SK-N-SH treated with all-trans-retinoic acid at 6 μM for 48 hours (cell line): ENCODE data around the gene GNAS-AS1.

Source experiments
- ARNTL ChIP-seq: fragments of 450-650 bp; formaldehyde crosslinking; IDR thresholded peaks from 2 replicates; pipeline ENCODE4 v1.5.0; 2020; ENCODE audit warnings: low read depth, mild to moderate bottlenecking, moderate library complexity, borderline replicate concordance
- BACH2 ChIP-seq: fragments of 250-450 bp; sonication (Bioruptor Pico); IDR thresholded peaks from 2 replicates; pipeline ENCODE4 v1.9.0; 2021; ENCODE audit warnings: mild to moderate bottlenecking, borderline replicate concordance
- CSDC2 ChIP-seq: fragments of 250-450 bp; sonication (Bioruptor Pico); IDR thresholded peaks from 2 replicates; pipeline ENCODE4 v1.5.0; 2020; ENCODE audit warnings: mild to moderate bottlenecking, moderate library complexity
- ESRRG ChIP-seq: fragments of 250-450 bp; sonication (Bioruptor Pico); IDR thresholded peaks from 2 replicates; pipeline ENCODE4 v1.6.1; 2021; ENCODE audit warnings: mild to moderate bottlenecking
- ISL1 ChIP-seq: fragments of 250-450 bp; sonication (Bioruptor Pico); IDR thresholded peaks from 2 replicates; pipeline ENCODE4 v2.1.2; 2022; ENCODE audit warnings: mild to moderate bottlenecking, moderate library complexity
- OSR1 ChIP-seq: fragments of 250-450 bp; sonication (Bioruptor Pico); IDR thresholded peaks from 2 replicates; pipeline ENCODE4 v1.8.0; 2022; ENCODE audit warnings: moderate library complexity, mild to moderate bottlenecking, inconsistent platforms
- PATZ1 ChIP-seq: fragments of 250-450 bp; sonication (Bioruptor Pico); IDR thresholded peaks from 2 replicates; pipeline ENCODE4 v1.8.0; 2020; ENCODE audit warnings: mild to moderate bottlenecking, moderate library complexity, borderline replicate concordance
- POU6F1 ChIP-seq: fragments of 250-450 bp; sonication (Bioruptor Pico); IDR thresholded peaks from 2 replicates; pipeline ENCODE4 v1.8.0; 2021; ENCODE audit warnings: low read depth, mild to moderate bottlenecking, moderate library complexity, borderline replicate concordance
- RARB ChIP-seq: fragments of 250-450 bp; sonication (Bioruptor Pico); IDR thresholded peaks from 2 replicates; pipeline ENCODE4 v1.8.0; 2021; ENCODE audit warnings: mild to moderate bottlenecking, moderate library complexity
- SNAI2 ChIP-seq: fragments of 250-450 bp; sonication (Bioruptor Pico); IDR thresholded peaks from 2 replicates; pipeline ENCODE4 v1.5.0; 2020; ENCODE audit warnings: mild to moderate bottlenecking, moderate library complexity
- TOX ChIP-seq: fragments of 250-450 bp; sonication (Bioruptor Pico); IDR thresholded peaks from 2 replicates; pipeline ENCODE4 v1.8.0; 2021; ENCODE audit warnings: mild to moderate bottlenecking, moderate library complexity, borderline replicate concordance
- ZNF565 ChIP-seq: fragments of 450-650 bp; formaldehyde crosslinking; conservative IDR thresholded peaks from 2 replicates; pipeline ENCODE4 v1.5.0; 2020; ENCODE audit warnings: low read depth, mild to moderate bottlenecking, moderate library complexity
- ZNF70 ChIP-seq: fragments of 450-650 bp; formaldehyde crosslinking; IDR thresholded peaks from 2 replicates; pipeline ENCODE4 v1.5.0; 2020; ENCODE audit warnings: mild to moderate bottlenecking, moderate library complexity
- ZNF8 ChIP-seq: fragments of 450-650 bp; formaldehyde crosslinking; IDR thresholded peaks from 2 replicates; pipeline ENCODE4 v1.5.0; 2020; ENCODE audit warnings: mild to moderate bottlenecking, moderate library complexity

GRCh38 chr20:58797371-58798338, 53.0 kb downstream of the GNAS-AS1 start:
- TF ChIP-seq ZNF8 (CRISPR knock-in tag) = no peak
- TF ChIP-seq ZNF565 (CRISPR knock-in tag) = no peak
- no peak for TF ChIP-seq PATZ1 (CRISPR knock-in tag)
- no peak for TF ChIP-seq OSR1 (CRISPR knock-in tag)
- no peak for TF ChIP-seq ESRRG (CRISPR knock-in tag)
- TF ChIP-seq RARB (CRISPR knock-in tag) = no peak
- no peak for TF ChIP-seq CSDC2 (CRISPR knock-in tag)
- TF ChIP-seq BACH2 = no peak
- no peak for TF ChIP-seq ARNTL (CRISPR knock-in tag)
- no peak for TF ChIP-seq POU6F1 (CRISPR knock-in tag)
- TF ChIP-seq TOX = no peak
- no peak for TF ChIP-seq SNAI2 (CRISPR knock-in tag)
- no peak for TF ChIP-seq ZNF70 (CRISPR knock-in tag)
- TF ChIP-seq ISL1 (CRISPR knock-in tag) = no peak
